Activated CD4-positive, alpha-beta T cell treated with anti-CD3 and anti-CD28 coated beads for 24 hours (primary cell): ENCODE data around the gene ZNF280A.
A peak's percentile ranks its signal among the peaks of the same experiment; 100 is the strongest.
"Not testable (repeated sequence)": the region's sequence is repeated elsewhere in the genome, so short reads cannot be mapped to it uniquely, and the experiment has no call there.

ENCODE experiments used
- DNase-seq, 2 donors: peaks; one replicate each; pipeline ENCODE4 v3.0.0-alpha.2; 2020; ENCODE audit warnings: low read depth in 2 of 2

Gene ZNF280A

DNA sequence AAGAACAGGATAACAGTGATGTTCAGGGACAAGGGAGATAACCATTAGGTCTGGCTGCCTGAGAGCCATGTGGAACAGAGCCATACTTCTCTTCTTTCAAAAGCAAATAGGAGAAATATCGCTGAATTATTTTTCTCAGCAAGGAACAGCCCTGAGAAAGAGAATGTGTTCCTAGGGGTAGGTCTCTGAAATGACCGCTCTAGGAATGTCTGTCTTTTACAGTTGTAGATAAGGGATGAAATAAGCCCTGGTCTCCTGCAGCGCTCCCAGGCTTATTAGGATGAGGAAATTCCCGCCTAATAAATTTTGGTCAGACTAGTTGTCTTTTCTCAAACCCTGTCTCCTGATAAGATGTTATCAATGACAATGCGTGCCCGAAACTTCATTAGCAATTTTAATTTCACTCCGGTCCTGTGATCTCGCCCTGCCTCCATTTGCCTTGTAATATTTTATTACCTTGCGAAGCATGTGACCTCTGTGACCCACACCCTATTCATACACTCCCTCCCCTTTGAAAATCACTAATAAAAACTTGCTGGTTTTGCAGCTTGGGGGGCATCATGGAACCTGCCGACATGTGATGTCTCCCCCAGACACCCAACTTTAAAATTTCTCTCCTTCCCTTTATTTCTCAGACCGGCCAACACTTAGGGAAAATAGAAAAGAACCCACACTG lies 51.1 kb downstream of the ZNF280A start:
- DNase-seq: not testable (repeated sequence)

- no peak for DNase-seq
These were observed 53.0 kb downstream of the ZNF280A start for GRCh38 chr22:22467112-22467511.

DNA sequence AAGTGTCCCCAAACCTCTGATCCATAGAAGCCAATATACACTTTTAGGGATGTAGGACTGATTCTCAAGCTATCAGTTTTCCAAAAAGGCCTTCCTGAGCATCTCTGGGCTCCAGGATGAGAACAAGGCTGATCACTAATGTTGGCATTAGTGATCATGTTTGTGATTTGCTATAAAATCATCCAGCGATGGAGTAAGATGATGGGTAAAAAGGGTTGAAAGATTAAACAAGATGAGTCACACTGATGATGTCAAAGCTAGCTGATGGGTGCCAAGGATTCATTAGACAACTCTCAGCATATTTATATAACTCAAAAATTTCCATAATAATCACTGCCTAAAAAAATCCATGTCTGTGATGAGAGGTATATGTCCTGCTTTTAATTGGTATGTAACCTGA lies 54.3 kb downstream of the ZNF280A start:
- no peak for DNase-seq

GRCh38 chr22:22465094-22465602 lies 54.9 kb downstream of the ZNF280A start:
- DNase-seq: no peak

DNA sequence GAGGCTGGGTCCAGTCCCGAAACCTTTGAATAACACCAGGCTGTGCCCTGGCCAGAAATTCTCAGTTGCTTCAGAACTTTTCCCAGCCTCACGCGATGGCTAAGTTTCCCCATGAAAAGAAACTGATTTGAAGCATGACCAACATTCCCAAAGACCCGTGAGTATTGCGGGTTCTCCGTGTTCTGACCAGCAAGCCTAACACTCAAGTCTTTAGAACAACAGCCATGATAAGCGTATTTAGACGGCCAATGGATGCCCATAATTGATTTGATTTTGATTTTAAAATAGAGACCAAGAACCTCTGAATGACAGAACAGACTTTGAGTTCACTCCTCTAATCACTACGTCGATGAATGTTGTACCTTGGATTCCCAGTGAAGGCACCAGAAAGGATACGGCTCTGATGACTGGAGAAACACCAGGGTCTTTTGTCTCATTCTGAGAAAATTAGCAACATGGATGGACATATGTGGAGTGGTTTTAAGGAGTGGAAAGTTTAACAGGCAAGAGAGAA lies 55.5 kb downstream of the ZNF280A start:
- no peak for DNase-seq

DNA sequence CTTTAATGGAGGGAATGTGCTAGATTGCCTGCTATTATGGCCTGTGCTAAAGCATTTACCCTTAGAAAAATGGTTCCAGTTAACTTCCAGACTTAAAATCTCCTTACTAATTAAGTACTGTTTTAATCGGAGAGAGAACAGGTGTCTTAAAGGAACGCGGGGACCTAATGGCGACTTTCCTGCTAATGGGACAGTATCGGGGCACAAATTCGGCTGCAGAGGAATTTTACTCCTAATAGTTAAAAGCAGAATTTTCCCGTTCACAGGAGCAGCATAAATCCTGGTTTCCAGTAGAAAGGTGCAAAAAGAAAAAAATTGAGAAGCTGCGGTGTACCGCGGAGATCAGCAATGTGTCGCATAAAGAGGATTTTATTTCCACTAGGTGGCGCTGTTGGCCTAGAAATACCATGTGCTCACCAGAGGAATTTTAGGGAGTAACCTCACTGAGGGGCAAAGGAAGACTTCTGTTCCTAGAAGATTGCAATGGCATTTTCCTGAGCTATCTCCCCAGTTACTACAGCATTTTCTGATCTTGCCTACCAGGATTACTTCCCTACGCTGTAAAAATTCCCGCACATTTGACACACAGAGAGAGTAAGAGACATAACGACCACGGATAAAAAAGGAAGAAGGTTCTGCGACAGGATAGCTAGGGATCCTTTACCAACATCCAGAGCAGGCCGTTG lies 56.1 kb downstream of the ZNF280A start:
- DNase-seq: peak; percentile 22 to 51
